ENCODE data around the gene ALG11. TPM values are rescaled to one million over a fixed set of nuclear protein-coding genes. Genes with fewer than 3 reads are reported as not detected.
A peak's percentile ranks its signal among the peaks of the same experiment; 100 is the strongest.

The ALG11 gene
- polyA plus RNA-seq, 1 experiment: 19.6 TPM

GRCh38 chr13:52009946-52010345 is 2.3 kb upstream of the ALG11 start:
- no peak for DNase-seq (ENCODE audit: low read depth, low spot score)
- H3K9me3 ChIP-seq (ENCODE audit: control insufficient read depth, insufficient read depth, low read length): peaks cover 3% of the 10 kb centered on the region; the same call in 1 of the 2 replicates
- H3K27ac ChIP-seq (ENCODE audit: low read depth, low read length): no peak overlapping the region
- peaks cover 20% of the 10 kb centered on the region for H3K27me3 ChIP-seq (ENCODE audit: control insufficient read depth, insufficient read depth, low read length)
- H3K4me3 ChIP-seq (ENCODE audit: low read depth, low read length): no peak overlapping the region
- POLR2A ChIA-PET: no interaction called here
- TF ChIP-seq, protein P1, sequence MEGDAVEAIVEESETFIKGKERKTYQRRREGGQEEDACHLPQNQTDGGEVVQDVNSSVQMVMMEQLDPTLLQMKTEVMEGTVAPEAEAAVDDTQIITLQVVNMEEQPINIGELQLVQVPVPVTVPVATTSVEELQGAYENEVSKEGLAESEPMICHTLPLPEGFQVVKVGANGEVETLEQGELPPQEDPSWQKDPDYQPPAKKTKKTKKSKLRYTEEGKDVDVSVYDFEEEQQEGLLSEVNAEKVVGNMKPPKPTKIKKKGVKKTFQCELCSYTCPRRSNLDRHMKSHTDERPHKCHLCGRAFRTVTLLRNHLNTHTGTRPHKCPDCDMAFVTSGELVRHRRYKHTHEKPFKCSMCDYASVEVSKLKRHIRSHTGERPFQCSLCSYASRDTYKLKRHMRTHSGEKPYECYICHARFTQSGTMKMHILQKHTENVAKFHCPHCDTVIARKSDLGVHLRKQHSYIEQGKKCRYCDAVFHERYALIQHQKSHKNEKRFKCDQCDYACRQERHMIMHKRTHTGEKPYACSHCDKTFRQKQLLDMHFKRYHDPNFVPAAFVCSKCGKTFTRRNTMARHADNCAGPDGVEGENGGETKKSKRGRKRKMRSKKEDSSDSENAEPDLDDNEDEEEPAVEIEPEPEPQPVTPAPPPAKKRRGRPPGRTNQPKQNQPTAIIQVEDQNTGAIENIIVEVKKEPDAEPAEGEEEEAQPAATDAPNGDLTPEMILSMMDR (IDR thresholded peaks at IDR 0.05; ENCODE audit: low read depth, low read length): no peak
- CTCF ChIA-PET: interaction anchor here (1.6 kb wide), 1 partner anchor 9 kb away, joined by 5 read pairs; no protein-coding TSS in a partner anchor

- POLR2A ChIA-PET: no interaction called here
- CTCF ChIA-PET: no interaction called here
- peak within 1 kb of the TSS; percentile 31 for H3K27ac ChIP-seq (ENCODE audit: low read depth, low read length)
These were observed 1.1 kb upstream of the ALG11 start, which contains the start of gene ATP7B for GRCh38 chr13:52010890-52011631. Gene ATP7B, minus strand, starts transcription at chr13:52011450. Its CDS starts 113 bp downstream, at chr13:52011337.

DNA sequence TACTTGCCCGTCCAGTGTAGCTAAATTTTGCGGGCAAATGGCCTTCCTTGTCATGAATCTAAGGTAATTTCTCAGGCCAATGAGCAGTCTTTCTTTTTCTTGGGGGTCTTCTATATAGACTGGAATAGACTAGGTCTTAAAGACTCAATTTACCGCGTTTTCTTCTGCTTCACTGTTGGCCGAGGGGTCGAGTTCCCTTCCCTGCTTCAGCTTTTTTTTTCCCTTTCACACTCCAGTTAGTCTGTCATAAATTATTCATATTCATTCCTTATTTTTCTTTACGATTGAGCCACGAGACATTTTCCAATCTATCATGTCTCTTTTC is 276 bp downstream of the ALG11 start:
- CTCF ChIA-PET: interaction anchor here (0.8 to 2.6 kb wide), 4 partner anchors 11 to 726 kb away, joined by 3 to 11 read pairs (median 10); partner anchors contain the start of gene VPS36
- H3K9me3 ChIP-seq (ENCODE audit: control insufficient read depth, insufficient read depth, low read length): peaks cover 3% of the 10 kb centered on the region; the same call in 1 of the 2 replicates
- H3K27ac ChIP-seq (ENCODE audit: low read depth, low read length): peak overlapping the region; percentile 31
- DNase-seq (ENCODE audit: low read depth, low spot score): no peak
- peaks cover 17% of the 10 kb centered on the region for H3K27me3 ChIP-seq (ENCODE audit: control insufficient read depth, insufficient read depth, low read length)
- TF ChIP-seq, protein P1 (IDR thresholded peaks at IDR 0.05; ENCODE audit: low read depth, low read length): no peak
- peak overlapping the region; percentile 98 for H3K4me3 ChIP-seq (ENCODE audit: low read depth, low read length)
- POLR2A ChIA-PET: interaction anchor here (0.6 kb wide), 1 partner anchor 640 kb away, joined by 3 read pairs; the partner anchor contains the start of gene SUGT1

More at GRCh38 chr13:52010890-52011631, 1.1 kb upstream of the ALG11 start, which contains the start of gene ATP7B:
- TF ChIP-seq, protein P1 (IDR thresholded peaks at IDR 0.05; ENCODE audit: low read depth, low read length): peak; percentile 25; the same call in 1 of the 2 replicates
- peaks cover 20% of the 10 kb centered on the region for H3K27me3 ChIP-seq (ENCODE audit: control insufficient read depth, insufficient read depth, low read length)
- peaks cover 3% of the 10 kb centered on the region; the same call in 1 of the 2 replicates for H3K9me3 ChIP-seq (ENCODE audit: control insufficient read depth, insufficient read depth, low read length)
- peak within 1 kb of the TSS; percentile 98 for H3K4me3 ChIP-seq (ENCODE audit: low read depth, low read length)
- no peak for DNase-seq (ENCODE audit: low read depth, low spot score)

DNA sequence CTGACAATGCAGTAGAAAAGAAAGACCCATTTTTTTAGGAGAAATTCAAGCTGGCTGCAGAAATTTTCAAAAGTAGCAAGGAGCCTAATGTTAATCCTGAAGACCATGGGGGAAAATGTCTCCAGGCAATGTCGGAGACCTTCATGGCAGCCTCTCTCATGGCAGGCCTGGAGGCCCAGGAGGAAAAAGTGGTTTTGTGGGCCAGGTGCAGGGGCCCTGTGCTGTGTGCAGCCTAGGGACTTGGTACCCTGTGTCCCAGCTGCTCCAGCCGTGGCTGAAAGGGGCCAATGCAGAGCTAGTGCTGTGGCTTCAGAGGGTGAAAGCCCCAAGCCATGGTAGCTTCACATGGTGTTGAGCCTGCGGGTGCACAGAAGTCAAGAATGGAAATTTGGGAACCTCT is 4.1 kb downstream of the ALG11 start:
- H3K9me3 ChIP-seq (ENCODE audit: control insufficient read depth, insufficient read depth, low read length): peaks cover 3% of the 10 kb centered on the region; the same call in 1 of the 2 replicates
- DNase-seq (ENCODE audit: low read depth, low spot score): no peak
- CTCF ChIA-PET: no interaction called here

More for the DNA sequence above, 4.1 kb downstream of the ALG11 start:
- H3K4me3 ChIP-seq (ENCODE audit: low read depth, low read length): no peak overlapping the region
- H3K27ac ChIP-seq (ENCODE audit: low read depth, low read length): no peak overlapping the region
- POLR2A ChIA-PET: no interaction called here
- no peaks in the 10 kb centered on the region for H3K27me3 ChIP-seq (ENCODE audit: control insufficient read depth, insufficient read depth, low read length)
- TF ChIP-seq, protein P1 (IDR thresholded peaks at IDR 0.05; ENCODE audit: low read depth, low read length): no peak
